Measurements from ENCODE around the gene ADSL. TPM values are rescaled to one million over a fixed set of nuclear protein-coding genes. Genes with fewer than 3 reads are reported as not detected.

Gene ADSL
- total RNA-seq, 4 donors from 2014 or later: 54.6 to 79.1 (median 75.9) TPM

- TF ChIP-seq, protein P1, sequence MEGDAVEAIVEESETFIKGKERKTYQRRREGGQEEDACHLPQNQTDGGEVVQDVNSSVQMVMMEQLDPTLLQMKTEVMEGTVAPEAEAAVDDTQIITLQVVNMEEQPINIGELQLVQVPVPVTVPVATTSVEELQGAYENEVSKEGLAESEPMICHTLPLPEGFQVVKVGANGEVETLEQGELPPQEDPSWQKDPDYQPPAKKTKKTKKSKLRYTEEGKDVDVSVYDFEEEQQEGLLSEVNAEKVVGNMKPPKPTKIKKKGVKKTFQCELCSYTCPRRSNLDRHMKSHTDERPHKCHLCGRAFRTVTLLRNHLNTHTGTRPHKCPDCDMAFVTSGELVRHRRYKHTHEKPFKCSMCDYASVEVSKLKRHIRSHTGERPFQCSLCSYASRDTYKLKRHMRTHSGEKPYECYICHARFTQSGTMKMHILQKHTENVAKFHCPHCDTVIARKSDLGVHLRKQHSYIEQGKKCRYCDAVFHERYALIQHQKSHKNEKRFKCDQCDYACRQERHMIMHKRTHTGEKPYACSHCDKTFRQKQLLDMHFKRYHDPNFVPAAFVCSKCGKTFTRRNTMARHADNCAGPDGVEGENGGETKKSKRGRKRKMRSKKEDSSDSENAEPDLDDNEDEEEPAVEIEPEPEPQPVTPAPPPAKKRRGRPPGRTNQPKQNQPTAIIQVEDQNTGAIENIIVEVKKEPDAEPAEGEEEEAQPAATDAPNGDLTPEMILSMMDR (IDR thresholded peaks at IDR 0.05; ENCODE audit: low read depth): no peak
Observed at GRCh38 chr22:40432625-40433024, 86.3 kb downstream of the ADSL start.

DNA sequence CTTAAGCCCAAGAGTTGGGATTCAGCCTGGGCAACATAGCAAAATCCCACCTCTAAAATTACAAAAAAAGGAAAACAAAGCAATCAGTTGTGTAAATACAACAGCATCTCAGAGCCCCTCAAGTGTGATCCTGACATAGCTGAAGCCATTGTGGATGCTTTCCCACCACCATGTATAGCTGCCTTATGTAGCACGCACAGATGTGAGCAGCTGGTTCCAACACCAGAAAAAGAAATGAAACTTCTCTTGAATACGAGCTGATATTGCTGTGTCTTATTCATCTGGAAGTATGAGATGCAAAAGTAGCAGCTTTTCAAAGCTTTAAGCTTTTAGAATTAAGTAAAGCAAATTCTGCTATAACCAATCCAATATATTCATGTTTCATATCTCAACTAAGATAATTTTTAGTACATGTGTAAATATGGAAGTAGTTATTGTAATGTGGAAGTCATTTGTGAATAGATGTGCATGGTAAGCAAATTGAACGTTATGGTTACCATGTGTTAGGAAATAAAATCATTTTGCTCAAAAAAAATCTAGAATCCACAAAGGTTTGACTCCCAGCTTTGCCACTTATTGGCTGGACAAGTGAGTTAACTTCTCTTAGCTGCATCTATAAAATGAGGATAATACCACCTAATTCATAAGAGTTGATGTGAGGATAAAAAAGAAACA, 87.3 kb downstream of the ADSL start:
- TF ChIP-seq, protein P1 (IDR thresholded peaks at IDR 0.05; ENCODE audit: low read depth): no peak

GRCh38 chr22:40434106-40434505, 87.8 kb downstream of the ADSL start:
- TF ChIP-seq, protein P1 (IDR thresholded peaks at IDR 0.05; ENCODE audit: low read depth): no peak

- TF ChIP-seq, protein P1 (IDR thresholded peaks at IDR 0.05; ENCODE audit: low read depth): no peak
Observed at GRCh38 chr22:40434745-40435144, 88.4 kb downstream of the ADSL start.

DNA sequence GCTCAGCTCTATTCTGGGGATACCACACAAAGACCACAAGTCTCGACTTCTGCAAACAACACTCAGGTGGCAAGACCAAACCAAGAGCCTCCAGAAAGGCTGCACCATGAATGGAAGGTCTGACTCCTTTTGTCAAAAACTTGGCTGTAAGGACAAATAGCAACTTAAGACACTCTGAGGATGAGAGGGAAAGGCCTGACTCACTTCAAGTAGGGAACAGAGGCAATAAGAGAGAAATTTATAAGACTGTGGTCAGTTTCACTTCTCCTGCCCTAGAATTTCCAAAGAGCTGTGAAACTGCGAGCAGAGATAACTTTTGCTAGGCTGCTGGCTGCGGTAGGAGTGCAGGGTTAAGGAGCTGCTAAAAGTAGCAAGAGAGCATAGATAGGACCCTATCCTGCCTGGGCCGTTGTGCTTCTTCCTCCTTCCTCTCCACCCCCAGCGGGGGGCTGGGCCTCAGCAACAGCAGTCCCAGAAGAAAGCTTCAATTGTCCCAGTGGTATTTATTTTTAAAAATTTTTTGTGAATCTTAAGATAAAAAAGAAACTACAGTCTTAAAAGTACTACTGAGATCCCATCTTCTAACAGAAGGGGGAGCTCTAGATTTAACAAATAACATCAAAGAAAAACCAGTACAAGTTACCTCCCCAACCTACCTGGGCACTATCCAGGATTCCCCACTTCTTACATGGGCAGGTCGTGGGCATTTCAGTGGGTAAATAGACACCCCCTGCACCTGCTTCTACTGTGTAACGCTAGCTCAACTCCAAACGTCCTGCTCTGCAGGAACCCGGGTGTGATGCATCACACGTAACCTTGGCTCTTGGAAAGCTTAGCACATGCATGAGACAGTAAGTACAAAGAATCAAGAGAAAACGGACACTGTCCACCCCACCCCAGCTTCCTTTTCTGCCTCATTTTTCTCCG, 90.5 kb downstream of the ADSL start:
- TF ChIP-seq, protein P1 (IDR thresholded peaks at IDR 0.05; ENCODE audit: low read depth): no peak

Other genes with a start within 250 kb of the ADSL start
- gene TNRC6B, start 168.6 kb upstream of the ADSL start, total RNA-seq: 10 to 100 TPM; 32.6 to 37.1 (median 36.7) TPM
- 10 to 100 TPM; 24.3 to 46.9 (median 35.2) TPM for gene SGSM3, start 24.1 kb downstream of the ADSL start, total RNA-seq